ENCODE data around the gene F3. TPM values are rescaled to one million over a fixed set of nuclear protein-coding genes. Genes with fewer than 3 reads are reported as not detected.

F3 gene
- total RNA-seq, 1 donor from 2014 or later: 0.40 TPM

- ChIA-PET POLR2A (no interaction called here), CTCF (no interaction called here)
- intact Hi-C loops (cut with micrococcal nuclease): no loop called here
- TF ChIP-seq CTCF (IDR thresholded peaks at IDR 0.05): no peak
- no peak overlapping the region for H3K4me3 Mint-ChIP-seq
- no peaks in the 10 kb centered on the region for H3K36me3 Mint-ChIP-seq (ENCODE audit: low read depth)
- H3K27me3 Mint-ChIP-seq: peaks cover 4% of the 10 kb centered on the region
- ATAC-seq (ENCODE audit: low read depth): no peak
- no peak for DNase-seq
- H3K9me3 Mint-ChIP-seq: no peaks in the 10 kb centered on the region
- no peaks in the 10 kb centered on the region for H3K4me1 Mint-ChIP-seq
- no peak overlapping the region for H3K27ac Mint-ChIP-seq
Observed at GRCh38 chr1:94526152-94526980, 15.2 kb downstream of the F3 start.

GRCh38 chr1:94524531-94524930, 17.0 kb downstream of the F3 start:
- intact Hi-C loops (cut with micrococcal nuclease): loop anchor here (5.0 kb wide), 1 partner anchor 518 kb away; no protein-coding TSS in a partner anchor
- Mint-ChIP-seq H3K27ac (no peak overlapping the region), H3K36me3 (ENCODE audit: low read depth) (no peaks in the 10 kb centered on the region), H3K4me3 (no peak overlapping the region), H3K4me1 (no peaks in the 10 kb centered on the region), H3K9me3 (no peaks in the 10 kb centered on the region), H3K27me3 (peaks cover 4% of the 10 kb centered on the region)
- DNase-seq (no peak), ATAC-seq (ENCODE audit: low read depth) (no peak)
- POLR2A ChIA-PET: no interaction called here
- CTCF ChIA-PET: no interaction called here
- TF ChIP-seq CTCF (IDR thresholded peaks at IDR 0.05): no peak

GRCh38 chr1:94522304-94522703, 19.3 kb downstream of the F3 start:
- no peak for TF ChIP-seq CTCF (IDR thresholded peaks at IDR 0.05)
- ChIA-PET CTCF (interaction anchor here (1.5 kb wide), 1 partner anchor 282 kb away, joined by 5 read pairs; no protein-coding TSS in a partner anchor), POLR2A (no interaction called here)
- DNase-seq: no peak
- intact Hi-C loops (cut with micrococcal nuclease): loop anchor here (5.0 kb wide), 1 partner anchor 520 kb away; no protein-coding TSS in a partner anchor
- H3K27ac Mint-ChIP-seq: no peak overlapping the region
- peaks cover 8% of the 10 kb centered on the region for H3K36me3 Mint-ChIP-seq (ENCODE audit: low read depth)
- H3K9me3 Mint-ChIP-seq: no peaks in the 10 kb centered on the region
- no peak for ATAC-seq (ENCODE audit: low read depth)
- H3K4me3 Mint-ChIP-seq: no peak overlapping the region
- H3K27me3 Mint-ChIP-seq: peaks cover 4% of the 10 kb centered on the region
- no peaks in the 10 kb centered on the region for H3K4me1 Mint-ChIP-seq

- Mint-ChIP-seq H3K9me3 (no peaks in the 10 kb centered on the region), H3K4me3 (no peak overlapping the region), H3K36me3 (ENCODE audit: low read depth) (peaks cover 17% of the 10 kb centered on the region), H3K27ac (no peak overlapping the region), H3K27me3 (peaks cover 2% of the 10 kb centered on the region), H3K4me1 (no peaks in the 10 kb centered on the region)
- DNase-seq: no peak
- ChIA-PET POLR2A (no interaction called here), CTCF (interaction anchor here (0.7 to 1.1 kb wide), 2 partner anchors 286 to 288 kb away, joined by 3 read pairs; no protein-coding TSS in a partner anchor)
- no peak for TF ChIP-seq CTCF (IDR thresholded peaks at IDR 0.05)
- ATAC-seq (ENCODE audit: low read depth): no peak
- intact Hi-C loops (cut with micrococcal nuclease): no loop called here
Observed at GRCh38 chr1:94519351-94519750, 22.2 kb downstream of the F3 start.

- Mint-ChIP-seq H3K4me1 (no peaks in the 10 kb centered on the region), H3K4me3 (no peak overlapping the region), H3K36me3 (ENCODE audit: low read depth) (peaks cover 30% of the 10 kb centered on the region), H3K27ac (no peak overlapping the region), H3K9me3 (no peaks in the 10 kb centered on the region), H3K27me3 (no peaks in the 10 kb centered on the region)
- ChIA-PET POLR2A (no interaction called here), CTCF (interaction anchor here (6.3 kb wide), 1 partner anchor 290 kb away, joined by 39 read pairs; no protein-coding TSS in a partner anchor)
- intact Hi-C loops (cut with micrococcal nuclease): no loop called here
- DNase-seq (no peak), ATAC-seq (ENCODE audit: low read depth) (no peak)
- TF ChIP-seq CTCF (IDR thresholded peaks at IDR 0.05): no peak
Observed at GRCh38 chr1:94515296-94515947, 26.1 kb downstream of the F3 start.

All from activated B cell treated with CpG ODN at 0.5 μM for 24 hours (primary cell).